Neuronal stem cell (in vitro differentiated cells): ENCODE data around the gene FHIT.
"Not testable (repeated sequence)": the region's sequence is repeated elsewhere in the genome, so short reads cannot be mapped to it uniquely, and the experiment has no call there.

Experiments
- DNase-seq: peaks from one replicate; pipeline ENCODE4 v3.0.0-alpha.2; 2013; ENCODE audit warnings: low spot score
- H2AFZ ChIP-seq: one replicate; pipeline ENCODE4 v1.6.1; 2013; ENCODE audit warnings: mild to moderate bottlenecking, low read length, inconsistent platforms
- H2AK5ac ChIP-seq: 2 replicates; pipeline ENCODE4 v1.6.1; 2013; ENCODE audit warnings: low read depth, mild to moderate bottlenecking, inconsistent platforms, low read length, moderate library complexity, mixed read lengths
- H2BK120ac ChIP-seq: 2 replicates; pipeline ENCODE4 v1.6.1; 2013; ENCODE audit warnings: low read depth, mild to moderate bottlenecking, inconsistent platforms, low read length, moderate library complexity, mixed read lengths
- H2BK12ac ChIP-seq: one replicate; pipeline ENCODE4 v1.6.1; 2013; ENCODE audit warnings: low read length, inconsistent platforms
- H2BK15ac ChIP-seq: 2 replicates; pipeline ENCODE4 v1.6.1; 2013; ENCODE audit warnings: mild to moderate bottlenecking, low read length, inconsistent platforms, mixed read lengths
- H2BK5ac ChIP-seq: one replicate; pipeline ENCODE4 v1.6.1; 2013; ENCODE audit warnings: inconsistent platforms, mild to moderate bottlenecking, low read length, moderate library complexity
- H3K14ac ChIP-seq: one replicate; pipeline ENCODE4 v1.6.1; 2013; ENCODE audit warnings: low read length, inconsistent platforms
- H3K18ac ChIP-seq: 2 replicates; pipeline ENCODE4 v1.6.1; 2013; ENCODE audit warnings: low read length, inconsistent platforms
- H3K23ac ChIP-seq: 2 replicates; pipeline ENCODE4 v1.6.1; 2013; ENCODE audit warnings: low read depth, mild to moderate bottlenecking, mixed read lengths, low read length, inconsistent platforms; ENCODE audit not compliant: poor library complexity
- H3K27ac ChIP-seq: replicated peaks from 3 replicates; pipeline ENCODE4 v1.5.1; 2013; ENCODE audit warnings: low read length, inconsistent platforms
- H3K27me3 ChIP-seq, 3 experiments: 2 replicates each; pipeline ENCODE4 v1.6.1; 2013; ENCODE audit warnings: low read length in 3 of 3, mild to moderate bottlenecking in 2 of 3, inconsistent platforms in 1 of 3, low read depth in 1 of 3, mixed read lengths in 1 of 3, moderate library complexity in 1 of 3; ENCODE audit not compliant: control insufficient read depth in 3 of 3, insufficient read depth in 3 of 3
- H3K36me3 ChIP-seq, 2 donors: replicated peaks in 1 of 2; 2 replicates each; pipeline ENCODE4 v1.6.1; 2013; ENCODE audit warnings: low read length in 2 of 2; ENCODE audit not compliant: control insufficient read depth in 2 of 2, insufficient read depth in 2 of 2
- H3K4ac ChIP-seq: 2 replicates; pipeline ENCODE4 v1.6.1; 2013; ENCODE audit warnings: inconsistent platforms, mild to moderate bottlenecking, low read length, moderate library complexity
- H3K4me1 ChIP-seq, 2 donors: 1 replicate in 1 of 2; 2 replicates in 1 of 2; pipeline ENCODE4 v1.6.1; 2013; ENCODE audit warnings: low read length in 2 of 2, low read depth in 1 of 2; ENCODE audit not compliant: control insufficient read depth in 2 of 2, insufficient read depth in 1 of 2
- H3K4me2 ChIP-seq: one replicate; pipeline ENCODE4 v1.6.1; 2013; ENCODE audit warnings: mild to moderate bottlenecking, low read length, inconsistent platforms; ENCODE audit not compliant: insufficient read depth, poor library complexity, severe bottlenecking
- H3K4me3 ChIP-seq, 2 donors: 2 replicates each; pipeline ENCODE4 v1.5.1; 2013; ENCODE audit warnings: low read length in 2 of 2, mild to moderate bottlenecking in 2 of 2, inconsistent platforms in 1 of 2, moderate library complexity in 1 of 2
- H3K79me1 ChIP-seq: one replicate; pipeline ENCODE4 v1.6.1; 2013; ENCODE audit warnings: low read depth, mild to moderate bottlenecking, inconsistent platforms, low read length, moderate library complexity
- H3K9ac ChIP-seq: one replicate; pipeline ENCODE4 v1.6.1; 2013; ENCODE audit warnings: mild to moderate bottlenecking, low read depth, low read length, inconsistent platforms; ENCODE audit not compliant: poor library complexity
- H3K9me3 ChIP-seq, 2 donors: replicated peaks in 1 of 2; 2 replicates each; pipeline versions ENCODE3 to v1.6.1; 2013; ENCODE audit warnings: low read length in 2 of 2, mild to moderate bottlenecking in 2 of 2, inconsistent platforms in 1 of 2, low read depth in 1 of 2, mixed read lengths in 1 of 2, moderate library complexity in 1 of 2; ENCODE audit not compliant: control insufficient read depth in 2 of 2, insufficient read depth in 1 of 2
- H4K8ac ChIP-seq: one replicate; pipeline ENCODE4 v1.6.1; 2013; ENCODE audit warnings: low read depth, mild to moderate bottlenecking, inconsistent platforms, low read length, moderate library complexity
- H4K91ac ChIP-seq: one replicate; pipeline ENCODE4 v1.6.1; 2013; ENCODE audit warnings: low read length, low read depth, mild to moderate bottlenecking, inconsistent platforms; ENCODE audit not compliant: poor library complexity
- WGBS, 2 donors: extraction: QIAGEN DNeasy Blood & Tissue Kit; methylation state at CpG; one replicate each; pipeline ENCODE4 v1.1.7; 2013; ENCODE audit warnings: missing lambda C conversion rate in 2 of 2, mixed read lengths in 1 of 2; ENCODE audit not compliant: insufficient read length in 2 of 2, insufficient replicate concordance in 1 of 2; ENCODE audit errors: extremely low coverage in 2 of 2; 5-methylcytosine and 5-hydroxymethylcytosine counted together

FHIT gene

DNA sequence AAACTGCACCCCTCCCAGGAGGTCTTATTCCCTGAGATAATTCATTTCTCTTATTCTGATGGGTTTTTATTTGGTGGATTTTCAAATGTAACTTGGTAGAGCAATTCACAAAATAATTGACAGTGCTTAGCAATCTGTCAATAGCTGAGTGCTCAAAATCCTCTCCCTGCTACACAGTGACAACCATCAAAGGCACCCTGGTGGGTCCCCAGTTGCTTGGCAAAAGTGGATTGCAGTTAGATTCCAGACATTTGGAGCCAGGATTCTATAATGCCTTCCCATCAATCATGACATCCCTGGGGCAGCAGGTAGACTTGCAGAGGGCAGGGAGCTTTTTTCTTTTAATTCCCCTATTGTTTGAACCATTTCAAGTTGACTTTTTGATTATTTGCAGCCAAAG lies 59.0 kb downstream of the FHIT start:
- no peak overlapping the region for H3K4me2 ChIP-seq
- no peak overlapping the region for H4K91ac ChIP-seq
- no peak overlapping the region for H3K14ac ChIP-seq
- H3K18ac ChIP-seq, result no peak overlapping the region
- no peak overlapping the region for H3K4ac ChIP-seq
- no peaks in the 10 kb centered on the region for H3K9me3 ChIP-seq
- no peak overlapping the region for H2AK5ac ChIP-seq
- H2AFZ ChIP-seq, result no peak overlapping the region
- H3K9ac ChIP-seq, result no peak overlapping the region
- no peaks in the 10 kb centered on the region for H3K27me3 ChIP-seq
- no peak overlapping the region for H3K23ac ChIP-seq
- no peak overlapping the region for H2BK5ac ChIP-seq
- no peak overlapping the region for H2BK120ac ChIP-seq
- H3K4me3 ChIP-seq, result no peak overlapping the region
- H3K27ac ChIP-seq, result no peak overlapping the region
- H2BK12ac ChIP-seq, result no peak overlapping the region
- no peaks in the 10 kb centered on the region for H3K36me3 ChIP-seq
- no peak for DNase-seq
- no peak overlapping the region for H4K8ac ChIP-seq
- H3K79me1 ChIP-seq, result no peaks in the 10 kb centered on the region
- H3K4me1 ChIP-seq, result peaks cover 3 to 4% of the 10 kb centered on the region in 2 donors
- H2BK15ac ChIP-seq, result no peak overlapping the region

DNA sequence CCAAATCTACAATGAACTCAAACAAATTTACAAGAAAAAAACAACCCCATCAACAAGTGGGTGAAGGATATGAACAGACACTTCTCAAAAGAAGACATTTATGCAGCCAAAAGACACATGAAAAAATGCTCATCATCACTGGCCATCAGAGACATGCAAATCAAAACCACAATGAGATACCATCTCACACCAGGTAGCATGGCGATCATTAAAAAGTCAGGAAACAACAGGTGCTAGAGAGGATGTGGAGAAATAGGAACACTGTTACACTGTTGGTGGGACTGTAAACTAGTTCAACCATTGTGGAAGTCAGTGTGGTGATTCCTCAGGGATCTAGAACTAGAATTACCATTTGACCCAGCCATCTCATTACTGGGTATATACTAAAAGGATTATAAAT lies 61.0 kb downstream of the FHIT start:
- not testable (repeated sequence) for H3K27me3 ChIP-seq, H3K18ac ChIP-seq, DNase-seq, H4K8ac ChIP-seq, H2BK15ac ChIP-seq, H2BK12ac ChIP-seq, H2BK5ac ChIP-seq, H4K91ac ChIP-seq, H3K4me2 ChIP-seq, H3K23ac ChIP-seq, H2AFZ ChIP-seq, H3K79me1 ChIP-seq, H3K9ac ChIP-seq, H3K14ac ChIP-seq, H2AK5ac ChIP-seq, H3K9me3 ChIP-seq, H3K4me3 ChIP-seq, H3K36me3 ChIP-seq, H3K4ac ChIP-seq, H3K27ac ChIP-seq, H3K4me1 ChIP-seq, H2BK120ac ChIP-seq
- no CpG with 5 or more reads among the region's 1 CpG for WGBS, 2 donors

DNA sequence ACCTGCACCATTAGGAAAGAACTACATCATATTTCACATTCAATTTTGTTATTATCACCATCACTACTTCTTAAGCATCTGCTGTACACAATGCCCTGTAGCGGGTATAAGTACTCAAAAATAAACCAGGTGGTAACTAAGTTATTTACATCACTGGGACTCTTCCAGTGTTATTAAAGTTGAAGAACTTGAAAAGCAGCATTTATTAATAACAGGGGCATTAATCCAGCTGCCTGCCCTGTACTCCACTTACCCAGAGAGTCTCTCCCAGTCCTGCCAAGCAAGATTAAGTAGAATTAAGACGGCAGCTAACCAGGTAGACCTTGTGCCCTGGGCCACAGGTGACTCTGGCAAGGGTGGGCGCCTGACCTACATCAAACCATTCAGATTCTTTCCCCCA lies 65.2 kb downstream of the FHIT start:
- H3K4me3 ChIP-seq, result no peak overlapping the region
- no peaks in the 10 kb centered on the region for H3K9me3 ChIP-seq
- WGBS, 2 donors, result no CpG with 5 or more reads among the region's 3 CpGs
- no peak overlapping the region for H3K14ac ChIP-seq
- no peak overlapping the region for H3K4ac ChIP-seq
- no peak overlapping the region for H3K18ac ChIP-seq
- H2BK5ac ChIP-seq, result no peak overlapping the region
- no peak overlapping the region for H2BK12ac ChIP-seq
- no peak overlapping the region for H3K23ac ChIP-seq
- no peak overlapping the region for H2BK120ac ChIP-seq
- no peak overlapping the region for H3K27ac ChIP-seq
- no peak overlapping the region for H2BK15ac ChIP-seq
- no peak overlapping the region for H2AFZ ChIP-seq
- H3K36me3 ChIP-seq, result no peaks in the 10 kb centered on the region
- H3K79me1 ChIP-seq, result no peaks in the 10 kb centered on the region
- no peak overlapping the region for H4K8ac ChIP-seq
- H3K4me2 ChIP-seq, result no peak overlapping the region
- H2AK5ac ChIP-seq, result no peak overlapping the region
- H3K27me3 ChIP-seq, result no peaks in the 10 kb centered on the region
- H4K91ac ChIP-seq, result no peak overlapping the region
- peaks cover 0 to 2% of the 10 kb centered on the region in 2 donors for H3K4me1 ChIP-seq
- H3K9ac ChIP-seq, result no peak overlapping the region
- no peak for DNase-seq

DNA sequence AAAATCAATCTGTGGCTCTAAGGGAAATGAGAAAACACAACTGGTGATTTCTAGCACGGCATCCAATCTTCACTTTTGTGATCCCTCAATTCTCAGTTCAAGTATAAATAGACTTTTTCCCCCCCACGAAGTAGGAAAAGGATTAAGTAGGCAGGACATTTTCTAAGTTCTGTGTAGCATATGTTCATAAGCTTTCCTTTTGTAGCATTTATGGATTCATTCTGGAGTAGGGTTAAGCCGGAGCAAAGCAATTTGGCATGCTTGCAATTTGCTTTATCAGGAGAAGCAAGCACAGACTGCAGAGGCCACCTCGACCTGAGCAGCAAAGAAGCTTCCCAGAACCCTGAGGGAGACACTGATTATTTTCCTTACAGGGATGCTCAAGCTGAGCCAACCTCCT lies 66.3 kb downstream of the FHIT start:
- Histone ChIP-seq H3K4me3 (no peak overlapping the region), H2BK12ac (no peak overlapping the region), H4K91ac (no peak overlapping the region), H2AK5ac (no peak overlapping the region), H2AFZ (no peak overlapping the region), H2BK120ac (no peak overlapping the region), H3K79me1 (no peaks in the 10 kb centered on the region), H4K8ac (no peak overlapping the region), H3K27ac (no peak overlapping the region), H3K23ac (no peak overlapping the region), H3K27me3 (no peaks in the 10 kb centered on the region), H3K9ac (no peak overlapping the region), H2BK15ac (no peak overlapping the region), H3K36me3 (no peaks in the 10 kb centered on the region), H3K4ac (no peak overlapping the region), H3K14ac (no peak overlapping the region), H3K4me2 (no peak overlapping the region), H3K18ac (no peak overlapping the region), H3K9me3 (no peaks in the 10 kb centered on the region), H2BK5ac (no peak overlapping the region), H3K4me1 (peaks cover 0 to 2% of the 10 kb centered on the region in 2 donors)
- WGBS, 2 donors, result no CpG with 5 or more reads among the region's 4 CpGs
- no peak for DNase-seq
